Choroid plexus epithelial cell (primary cell): Measurements from ENCODE around the gene RUNX3.

Experiments
- DNase-seq: peaks from one replicate; pipeline ENCODE4 v3.0.0-alpha.2; 2010; ENCODE audit warnings: low read depth
- H3K4me3 ChIP-seq: 2 replicates; pipeline ENCODE4 v1.5.1; 2011; ENCODE audit warnings: low read depth, mild to moderate bottlenecking, control low read depth, low read length, moderate library complexity
- CTCF ChIP-seq: conservative IDR thresholded peaks from 2 replicates; pipeline ENCODE4 v1.5.1; 2011; ENCODE audit warnings: low read depth, mild to moderate bottlenecking, control low read depth, inconsistent platforms, low read length, moderate library complexity

Gene RUNX3

GRCh38 chr1:24970926-24971875, 41.1 kb upstream of the RUNX3 start:
- H3K4me3 ChIP-seq, result no peak overlapping the region
- DNase-seq, result peak; percentile 16
- TF ChIP-seq CTCF, result no peak

GRCh38 chr1:24970399-24970753, 40.3 kb upstream of the RUNX3 start:
- TF ChIP-seq CTCF, result peak; percentile 50
- DNase-seq, result peak; percentile 68
- no peak overlapping the region for H3K4me3 ChIP-seq

GRCh38 chr1:24969596-24970398, 39.7 kb upstream of the RUNX3 start:
- no peak for TF ChIP-seq CTCF
- DNase-seq, result no peak
- no peak overlapping the region for H3K4me3 ChIP-seq

- no peak overlapping the region for H3K4me3 ChIP-seq
- DNase-seq, result no peak
- no peak for TF ChIP-seq CTCF
Measured at GRCh38 chr1:24968941-24969585, 39.0 kb upstream of the RUNX3 start.

- no peak for TF ChIP-seq CTCF
- no peak for DNase-seq
- H3K4me3 ChIP-seq, result no peak overlapping the region
Measured at GRCh38 chr1:24967962-24968361, 37.9 kb upstream of the RUNX3 start.

GRCh38 chr1:24967555-24967954, 37.5 kb upstream of the RUNX3 start:
- no peak for TF ChIP-seq CTCF
- DNase-seq, result no peak
- H3K4me3 ChIP-seq, result no peak overlapping the region
